Glutamatergic neuron (in vitro differentiated cells): ENCODE data around the gene VMP1. TPM values are rescaled to one million over a fixed set of nuclear protein-coding genes. Genes with fewer than 3 reads are reported as not detected.

ENCODE experiments used
- DNase-seq: peaks from one replicate; pipeline ENCODE4 v3.0.0; 2022
- H3K27ac Mint-ChIP-seq: one replicate; pipeline ENCODE4 v1.8.0; 2020; ENCODE audit warnings: mild to moderate bottlenecking, mixed read lengths, inconsistent platforms; ENCODE audit not compliant: unreplicated experiment
- H3K27me3 Mint-ChIP-seq: one replicate; pipeline ENCODE4 v1.8.0; 2020; ENCODE audit warnings: mild to moderate bottlenecking, moderate library complexity, mixed read lengths, inconsistent platforms; ENCODE audit not compliant: unreplicated experiment
- H3K36me3 Mint-ChIP-seq: one replicate; pipeline ENCODE4 v1.8.0; 2020; ENCODE audit warnings: mild to moderate bottlenecking, mixed read lengths, inconsistent platforms; ENCODE audit not compliant: unreplicated experiment
- H3K4me1 Mint-ChIP-seq: one replicate; pipeline ENCODE4 v1.8.0; 2020; ENCODE audit warnings: mild to moderate bottlenecking, low read depth, mixed read lengths, inconsistent platforms; ENCODE audit not compliant: unreplicated experiment
- H3K4me3 Mint-ChIP-seq: one replicate; pipeline ENCODE4 v1.8.0; 2020; ENCODE audit warnings: mild to moderate bottlenecking, mixed read lengths, inconsistent platforms; ENCODE audit not compliant: unreplicated experiment
- H3K9me3 Mint-ChIP-seq: one replicate; pipeline ENCODE4 v1.8.0; 2020; ENCODE audit warnings: mild to moderate bottlenecking, moderate library complexity, mixed read lengths, inconsistent platforms; ENCODE audit not compliant: unreplicated experiment
- total RNA-seq: library from RNA; stranded (reverse); fragmentation: NEBNext Ultra II Directional; extraction: Animal tissue kit (Norgen Biotek cat#: 25700); gene quantifications from one replicate; pipeline ENCODE4 v1.2.1, GENCODE V29; 2021; ENCODE audit not compliant: unreplicated experiment
- TF ChIP-seq, protein P1 (sequence below): fragments of 200-600 bp; sonication (generic); IDR thresholded peaks from one replicate; pipeline ENCODE4 v1.5.0; 2021; ENCODE audit not compliant: partially characterized antibody, unreplicated experiment

The VMP1 gene
- total RNA-seq, 1 donor from 2014 or later, result 64.1 TPM

DNA sequence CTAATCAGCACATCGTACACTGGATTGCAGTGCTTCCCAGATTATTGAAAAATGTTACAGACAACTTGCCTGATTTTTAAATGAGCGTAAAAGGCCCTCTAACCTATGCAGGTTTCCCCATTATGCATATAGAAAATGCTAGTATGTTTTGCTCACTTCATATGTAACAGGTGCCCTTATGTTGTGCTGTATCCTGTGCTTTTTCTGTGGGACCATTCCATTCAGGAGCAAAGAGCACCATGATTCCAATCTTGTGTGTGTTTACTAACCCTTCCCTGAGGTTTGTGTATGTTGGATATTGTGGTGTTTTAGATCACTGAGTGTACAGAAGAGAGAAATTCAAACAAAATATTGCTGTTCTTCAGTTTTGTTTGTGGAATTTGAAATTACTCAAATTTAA is 13.1 kb upstream of the VMP1 start:
- no peak overlapping the region for H3K4me3 Mint-ChIP-seq

DNA sequence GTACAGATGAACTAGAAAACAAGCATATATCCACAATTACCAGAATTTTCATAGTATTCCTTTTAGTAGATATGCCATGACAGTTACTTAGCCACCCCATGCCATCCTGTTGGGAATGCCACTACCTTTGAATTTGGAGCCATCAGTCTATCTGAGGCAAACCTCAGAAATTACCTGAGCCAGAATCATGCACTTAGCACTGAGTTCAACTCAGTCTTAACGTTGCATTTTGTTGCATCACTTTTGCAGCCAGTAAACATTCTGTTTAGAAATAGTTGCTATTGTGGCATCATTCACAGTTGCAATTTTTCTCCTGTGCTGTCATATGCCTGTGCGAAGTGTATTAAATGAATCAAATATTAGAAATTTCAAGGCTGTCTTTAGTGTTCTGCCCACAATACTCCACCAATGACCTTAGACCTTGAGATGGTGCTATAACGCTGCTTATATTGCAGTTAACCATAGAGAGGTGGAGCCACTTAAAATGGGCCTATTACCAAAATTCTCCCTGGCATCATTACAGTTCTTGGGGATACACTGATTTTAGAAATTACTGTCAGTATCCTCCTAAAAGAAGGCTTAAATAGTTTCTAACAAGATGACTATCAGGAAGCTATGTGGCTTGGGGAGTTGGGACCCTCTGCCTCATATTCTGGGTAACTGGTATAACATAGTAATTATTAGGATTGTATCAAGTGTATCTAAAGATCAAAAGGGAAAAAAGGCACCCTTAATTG is 11.3 kb upstream of the VMP1 start:
- H3K36me3 Mint-ChIP-seq, result no peaks in the 10 kb centered on the region
- H3K9me3 Mint-ChIP-seq, result no peaks in the 10 kb centered on the region
- H3K4me1 Mint-ChIP-seq, result peaks cover 11% of the 10 kb centered on the region
- no peak for DNase-seq
- H3K27ac Mint-ChIP-seq, result peak overlapping the region; percentile 40
- no peak overlapping the region for H3K4me3 Mint-ChIP-seq
- H3K27me3 Mint-ChIP-seq, result peaks cover 3% of the 10 kb centered on the region
- TF ChIP-seq, protein P1, sequence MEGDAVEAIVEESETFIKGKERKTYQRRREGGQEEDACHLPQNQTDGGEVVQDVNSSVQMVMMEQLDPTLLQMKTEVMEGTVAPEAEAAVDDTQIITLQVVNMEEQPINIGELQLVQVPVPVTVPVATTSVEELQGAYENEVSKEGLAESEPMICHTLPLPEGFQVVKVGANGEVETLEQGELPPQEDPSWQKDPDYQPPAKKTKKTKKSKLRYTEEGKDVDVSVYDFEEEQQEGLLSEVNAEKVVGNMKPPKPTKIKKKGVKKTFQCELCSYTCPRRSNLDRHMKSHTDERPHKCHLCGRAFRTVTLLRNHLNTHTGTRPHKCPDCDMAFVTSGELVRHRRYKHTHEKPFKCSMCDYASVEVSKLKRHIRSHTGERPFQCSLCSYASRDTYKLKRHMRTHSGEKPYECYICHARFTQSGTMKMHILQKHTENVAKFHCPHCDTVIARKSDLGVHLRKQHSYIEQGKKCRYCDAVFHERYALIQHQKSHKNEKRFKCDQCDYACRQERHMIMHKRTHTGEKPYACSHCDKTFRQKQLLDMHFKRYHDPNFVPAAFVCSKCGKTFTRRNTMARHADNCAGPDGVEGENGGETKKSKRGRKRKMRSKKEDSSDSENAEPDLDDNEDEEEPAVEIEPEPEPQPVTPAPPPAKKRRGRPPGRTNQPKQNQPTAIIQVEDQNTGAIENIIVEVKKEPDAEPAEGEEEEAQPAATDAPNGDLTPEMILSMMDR, result no peak

More for the DNA sequence above, 13.1 kb upstream of the VMP1 start:
- TF ChIP-seq, protein P1, result no peak
- no peaks in the 10 kb centered on the region for H3K36me3 Mint-ChIP-seq
- no peaks in the 10 kb centered on the region for H3K9me3 Mint-ChIP-seq
- peaks cover 11% of the 10 kb centered on the region for H3K4me1 Mint-ChIP-seq
- peaks cover 3% of the 10 kb centered on the region for H3K27me3 Mint-ChIP-seq
- peak overlapping the region; percentile 31 for H3K27ac Mint-ChIP-seq
- DNase-seq, result no peak

DNA sequence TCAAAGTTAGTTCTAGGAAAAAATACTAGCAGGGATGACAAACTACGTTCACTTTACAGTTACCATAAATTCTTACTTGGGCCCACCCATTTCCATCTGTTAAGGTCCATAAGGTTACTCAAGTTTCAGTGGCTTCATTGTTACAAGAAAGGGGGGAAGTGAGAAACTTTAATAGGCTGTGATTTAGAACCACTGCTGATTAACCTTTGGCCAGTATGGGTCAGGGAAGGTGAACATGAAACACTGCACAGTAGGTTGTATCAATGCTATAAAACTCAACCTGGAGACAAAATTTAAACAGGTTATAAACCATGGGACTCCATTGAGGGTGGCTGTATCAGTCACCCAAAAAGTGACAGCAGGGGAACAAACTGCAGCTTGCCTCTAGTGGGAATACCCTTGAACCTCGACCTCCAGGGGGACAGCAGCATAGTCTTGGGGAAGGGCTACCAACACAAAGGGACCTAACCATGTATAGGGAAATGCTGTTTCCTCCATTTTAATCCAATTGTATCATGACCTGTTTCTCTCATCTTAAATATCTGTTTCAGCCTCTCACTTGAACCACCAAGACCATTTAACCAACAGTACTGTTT is 10.7 kb upstream of the VMP1 start:
- H3K36me3 Mint-ChIP-seq, result no peaks in the 10 kb centered on the region
- H3K27me3 Mint-ChIP-seq, result peaks cover 3% of the 10 kb centered on the region
- H3K27ac Mint-ChIP-seq, result peak overlapping the region; percentile 63
- H3K4me3 Mint-ChIP-seq, result peak overlapping the region; percentile 4
- H3K4me1 Mint-ChIP-seq, result peaks cover 11% of the 10 kb centered on the region
- no peak for DNase-seq
- no peaks in the 10 kb centered on the region for H3K9me3 Mint-ChIP-seq
- TF ChIP-seq, protein P1, result no peak

DNA sequence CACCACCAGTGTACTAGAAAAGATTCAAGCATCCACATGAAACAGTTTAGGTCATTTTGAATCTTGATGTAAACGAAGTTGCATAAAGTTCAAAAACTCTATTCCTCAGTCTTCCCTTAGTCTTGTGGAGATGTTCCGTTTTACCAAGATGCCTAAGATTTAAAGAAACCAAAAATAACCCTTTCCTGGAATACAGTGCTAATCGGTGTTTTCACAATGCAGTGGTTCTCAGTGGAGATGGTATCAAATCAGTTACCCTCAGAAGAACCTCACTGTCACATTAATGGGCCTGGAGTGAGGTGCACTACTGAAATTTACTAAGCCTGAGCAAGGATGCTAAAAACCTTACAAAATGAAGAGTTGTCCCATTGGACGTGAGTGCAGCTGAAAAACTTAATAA is 9.3 kb upstream of the VMP1 start:
- TF ChIP-seq, protein P1, result no peak

DNA sequence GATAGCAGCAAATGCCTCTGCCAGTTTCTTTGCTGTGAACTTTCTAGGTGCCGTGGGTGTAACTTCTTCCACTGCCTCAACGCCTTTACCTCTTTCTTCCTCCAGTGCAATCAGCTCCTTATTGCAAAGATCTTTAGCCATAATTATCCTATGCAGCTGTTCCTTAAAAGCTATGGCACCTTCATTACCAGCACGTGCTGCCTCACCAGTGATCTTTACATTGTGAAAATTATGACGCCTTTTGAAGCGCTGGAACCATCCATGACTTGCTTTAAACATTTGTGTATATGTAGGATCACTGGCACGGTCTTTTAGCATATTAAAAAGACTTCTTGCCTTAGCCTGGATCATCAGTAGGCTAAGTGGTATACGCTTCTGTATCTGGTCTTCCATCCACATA is 8.2 kb upstream of the VMP1 start:
- Mint-ChIP-seq H3K27ac (no peak overlapping the region), H3K9me3 (no peaks in the 10 kb centered on the region), H3K4me3 (no peak overlapping the region), H3K27me3 (peaks cover 3% of the 10 kb centered on the region), H3K4me1 (peaks cover 11% of the 10 kb centered on the region), H3K36me3 (no peaks in the 10 kb centered on the region)
- TF ChIP-seq, protein P1, result no peak
- no peak for DNase-seq

More for the DNA sequence above, 9.3 kb upstream of the VMP1 start:
- no peaks in the 10 kb centered on the region for H3K9me3 Mint-ChIP-seq
- peaks cover 11% of the 10 kb centered on the region for H3K4me1 Mint-ChIP-seq
- no peak for DNase-seq
- H3K4me3 Mint-ChIP-seq, result no peak overlapping the region
- H3K27ac Mint-ChIP-seq, result no peak overlapping the region
- peaks cover 3% of the 10 kb centered on the region for H3K27me3 Mint-ChIP-seq
- H3K36me3 Mint-ChIP-seq, result no peaks in the 10 kb centered on the region
